Measurements from ENCODE around the gene FGD2.

DNA sequence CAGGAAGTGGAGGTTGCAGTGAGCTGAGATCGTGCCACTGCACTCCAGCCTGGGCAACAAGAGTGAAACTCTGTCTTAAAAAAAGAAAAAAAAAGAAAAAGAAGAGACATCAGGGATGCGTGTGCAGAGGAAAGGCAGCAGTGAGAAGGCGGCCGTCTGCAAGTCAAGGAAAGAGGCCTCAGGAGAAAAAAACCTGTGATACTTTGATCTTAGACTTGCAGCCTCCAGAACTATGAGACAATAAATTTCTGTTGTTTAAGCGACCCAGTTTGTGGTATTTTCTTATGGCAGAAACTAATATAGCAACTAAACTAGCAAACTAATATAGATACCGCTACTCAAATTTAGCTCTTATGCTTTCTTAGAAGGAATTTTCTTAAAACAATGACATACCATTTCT, 36.1 kb downstream of the FGD2 start:
- TF ChIP-seq CTCF (tag by site-specific recombination; IDR thresholded peaks at IDR 0.05), result no peak
- TF ChIP-seq PBX3 (CRISPR knock-in tag; IDR thresholded peaks at IDR 0.05), result no peak
- no peak for TF ChIP-seq ZNF677 (tag by site-specific recombination; IDR thresholded peaks at IDR 0.05)
- TF ChIP-seq ZNF837 (tag by site-specific recombination; IDR thresholded peaks at IDR 0.05), result no peak
- TF ChIP-seq ZNF518A (tag by site-specific recombination; conservative IDR thresholded peaks at IDR 0.05; ENCODE audit: low read depth), result no peak
- TF ChIP-seq SP2 (tag by site-specific recombination; IDR thresholded peaks at IDR 0.05), result no peak
- TF ChIP-seq ZNF48 (tag by site-specific recombination; IDR thresholded peaks at IDR 0.05), result no peak
- TF ChIP-seq YY1 (tag by site-specific recombination; IDR thresholded peaks at IDR 0.05), result no peak
- TF ChIP-seq ZNF777 (tag by site-specific recombination; IDR thresholded peaks at IDR 0.05; ENCODE audit: borderline replicate concordance), result no peak
- TF ChIP-seq ZBTB1 (tag by site-specific recombination; IDR thresholded peaks at IDR 0.05), result no peak
- no peak for TF ChIP-seq ZFP37 (tag by site-specific recombination; IDR thresholded peaks at IDR 0.05)

Data from HEK293 (cell line).